Testis (tissue), 3 donors: ENCODE results near the gene NELL1. TPM values are rescaled to one million over a fixed set of nuclear protein-coding genes. Genes with fewer than 3 reads are reported as not detected.

ENCODE experiments used
- DNase-seq: peaks from one replicate; pipeline ENCODE4 v3.0.0-alpha.2; 2019
- H3K27ac ChIP-seq, 2 donors: fragments of 200-600 bp; sonication (generic); one replicate each; pipeline ENCODE4 v1.5.1; 2019
- H3K27me3 ChIP-seq: fragments of 200-600 bp; sonication (generic); one replicate; pipeline ENCODE4 v1.5.1; 2019
- H3K36me3 ChIP-seq: fragments of 200-600 bp; sonication (generic); one replicate; pipeline ENCODE4 v1.5.1; 2017; ENCODE audit warnings: low read depth; ENCODE audit errors: missing control alignments
- H3K4me1 ChIP-seq: fragments of 200-600 bp; sonication (generic); one replicate; pipeline ENCODE4 v1.5.1; 2019
- H3K4me3 ChIP-seq, 2 donors: fragments of 200-600 bp; sonication (generic); one replicate each; pipeline ENCODE4 v1.5.1; 2017 to 2019
- H3K9me3 ChIP-seq: fragments of 200-600 bp; sonication (generic); one replicate; pipeline ENCODE4 v1.5.1; 2017
- CTCF ChIP-seq, 3 experiments: fragments of 450-650 bp in 2 of 3; fragments of 200-600 bp in 1 of 3; sonication (generic) in 1 of 3; IDR thresholded peaks; one replicate each; pipeline ENCODE4 v1.5.1; 2016 to 2019; ENCODE audit warnings: antibody characterized with exemption in 3 of 3, mild to moderate bottlenecking in 2 of 3, moderate library complexity in 1 of 3
- POLR2A ChIP-seq: fragments of 450-650 bp; IDR thresholded peaks from one replicate; pipeline ENCODE4 v1.6.1; 2017; ENCODE audit warnings: antibody characterized with exemption, mild to moderate bottlenecking, moderate library complexity
- WGBS, 2 donors: methylation state at CpG; one replicate each; pipeline ENCODE4 v1.1.5; 2018; 5-methylcytosine and 5-hydroxymethylcytosine counted together
- intact Hi-C: fragments of 100-400 bp; cut with DNase I; formaldehyde crosslinking; loops from one replicate; pipeline ENCODE4 v1.15.1; 2023; ENCODE audit warnings: low total_unique reads
- polyA plus RNA-seq: library from polyadenylated mRNA; stranded (reverse); fragments of 350-450 nt; fragmentation: Illumina TruSeq; extraction: RNeasy Lipid Tissue Mini Kit (QIAGEN cat#74804); gene quantifications from one replicate; pipeline ENCODE4 v1.2.3, GENCODE V29; 2014; ENCODE audit warnings: low read depth, low replicate concordance; ENCODE audit not compliant: insufficient read depth
- total RNA-seq, 2 donors: library from RNA; depleted of rRNA; stranded (reverse); fragments of >200 nt; gene quantifications; one replicate each; pipeline ENCODE4 v1.2.3, GENCODE V29; 2016

NELL1 gene
- total and polyA plus RNA-seq, 3 donors from 2014 or later, result 4.9 to 8.9 (median 7.0) TPM

GRCh38 chr11:20634044-20634443, 35.3 kb upstream of the NELL1 start:
- H3K9me3 ChIP-seq, result no peaks in the 10 kb centered on the region
- 91 to 96% methylated on average over 5 of the region's 5 CpGs for WGBS, 2 donors
- intact Hi-C loops, result no loop called here
- no peak for DNase-seq
- H3K36me3 ChIP-seq, result no peaks in the 10 kb centered on the region
- H3K27ac ChIP-seq, result no peak overlapping the region
- no peaks in the 10 kb centered on the region for H3K27me3 ChIP-seq
- no peaks in the 10 kb centered on the region for H3K4me1 ChIP-seq
- TF ChIP-seq CTCF (IDR thresholded peaks at IDR 0.05) (no peak), POLR2A (no peak)
- H3K4me3 ChIP-seq, result no peak overlapping the region

DNA sequence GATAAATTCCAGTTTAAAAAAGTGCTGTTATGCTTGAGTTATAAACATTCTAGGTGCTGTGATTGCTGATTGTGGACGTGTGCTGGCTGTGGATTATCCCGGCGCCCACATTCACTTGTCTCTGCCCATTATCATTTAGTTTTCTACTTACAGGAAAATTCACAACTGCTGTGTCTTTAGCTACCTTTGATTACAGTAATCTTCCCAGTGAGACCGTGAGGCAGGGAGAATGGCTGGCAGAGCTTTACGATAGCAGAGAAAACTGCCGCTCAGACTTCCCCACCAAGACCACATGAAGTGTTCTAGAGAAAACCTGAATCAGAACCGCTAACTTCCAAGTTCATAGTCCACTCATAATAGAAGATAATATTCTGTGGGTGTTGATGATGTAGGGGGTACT, 34.6 kb upstream of the NELL1 start:
- H3K27ac ChIP-seq, result no peak overlapping the region
- WGBS, 2 donors, result 74 to 81% methylated on average over 7 of the region's 7 CpGs
- no peak for DNase-seq
- no peaks in the 10 kb centered on the region for H3K9me3 ChIP-seq
- TF ChIP-seq CTCF (IDR thresholded peaks at IDR 0.05) (no peak), POLR2A (no peak)
- H3K36me3 ChIP-seq, result no peaks in the 10 kb centered on the region
- intact Hi-C loops, result no loop called here
- no peak overlapping the region for H3K4me3 ChIP-seq
- no peaks in the 10 kb centered on the region for H3K4me1 ChIP-seq
- no peaks in the 10 kb centered on the region for H3K27me3 ChIP-seq

DNA sequence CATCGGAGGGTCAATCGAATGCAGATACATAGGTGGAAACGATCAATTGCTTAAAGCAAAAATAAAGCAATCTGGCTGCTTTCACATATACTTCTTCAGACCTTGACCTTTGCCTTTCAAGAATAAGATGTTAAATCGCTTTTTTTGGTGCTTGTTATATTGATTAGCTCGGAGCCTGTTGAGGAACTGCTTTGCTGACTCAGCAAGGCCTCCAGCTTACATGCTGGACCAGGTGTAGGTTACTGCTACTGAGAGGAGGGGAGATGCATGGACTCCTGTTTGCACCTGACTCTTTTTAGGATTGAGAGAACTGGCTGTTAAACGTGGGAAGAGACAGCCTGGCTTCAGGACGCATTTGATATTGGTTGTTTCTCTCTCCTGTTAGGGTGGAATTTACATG, 31.3 kb upstream of the NELL1 start:
- no peaks in the 10 kb centered on the region for H3K9me3 ChIP-seq
- no peaks in the 10 kb centered on the region for H3K36me3 ChIP-seq
- DNase-seq, result no peak
- TF ChIP-seq CTCF (IDR thresholded peaks at IDR 0.05) (no peak), POLR2A (no peak)
- H3K4me3 ChIP-seq, result no peak overlapping the region
- no peaks in the 10 kb centered on the region for H3K27me3 ChIP-seq
- 77 to 84% methylated on average over 7 of the region's 7 CpGs for WGBS, 2 donors
- H3K4me1 ChIP-seq, result no peaks in the 10 kb centered on the region
- intact Hi-C loops, result no loop called here
- no peak overlapping the region for H3K27ac ChIP-seq

- no peaks in the 10 kb centered on the region for H3K9me3 ChIP-seq
- TF ChIP-seq CTCF (IDR thresholded peaks at IDR 0.05), result no peak
- no peak for TF ChIP-seq POLR2A
- DNase-seq, result no peak
- no peak overlapping the region for H3K27ac ChIP-seq
- intact Hi-C loops, result no loop called here
- H3K36me3 ChIP-seq, result no peaks in the 10 kb centered on the region
- no peaks in the 10 kb centered on the region for H3K4me1 ChIP-seq
- no peaks in the 10 kb centered on the region for H3K27me3 ChIP-seq
- WGBS, 2 donors, result 49 to 54% methylated on average over 3 of the region's 3 CpGs
- H3K4me3 ChIP-seq, result no peak overlapping the region
Observed at GRCh38 chr11:20639688-20640087, 29.7 kb upstream of the NELL1 start.

GRCh38 chr11:20640401-20640800, 29.0 kb upstream of the NELL1 start:
- 86 to 95% methylated on average over 2 of the region's 2 CpGs for WGBS, 2 donors
- intact Hi-C loops, result no loop called here
- Histone ChIP-seq H3K27me3 (no peaks in the 10 kb centered on the region), H3K4me1 (no peaks in the 10 kb centered on the region), H3K4me3 (no peak overlapping the region), H3K36me3 (no peaks in the 10 kb centered on the region), H3K9me3 (no peaks in the 10 kb centered on the region), H3K27ac (no peak overlapping the region)
- TF ChIP-seq POLR2A, result no peak
- no peak for TF ChIP-seq CTCF (IDR thresholded peaks at IDR 0.05)
- no peak for DNase-seq
